ENCODE results near the gene FANCE.
A peak's percentile ranks its signal among the peaks of the same experiment; 100 is the strongest.

DNA sequence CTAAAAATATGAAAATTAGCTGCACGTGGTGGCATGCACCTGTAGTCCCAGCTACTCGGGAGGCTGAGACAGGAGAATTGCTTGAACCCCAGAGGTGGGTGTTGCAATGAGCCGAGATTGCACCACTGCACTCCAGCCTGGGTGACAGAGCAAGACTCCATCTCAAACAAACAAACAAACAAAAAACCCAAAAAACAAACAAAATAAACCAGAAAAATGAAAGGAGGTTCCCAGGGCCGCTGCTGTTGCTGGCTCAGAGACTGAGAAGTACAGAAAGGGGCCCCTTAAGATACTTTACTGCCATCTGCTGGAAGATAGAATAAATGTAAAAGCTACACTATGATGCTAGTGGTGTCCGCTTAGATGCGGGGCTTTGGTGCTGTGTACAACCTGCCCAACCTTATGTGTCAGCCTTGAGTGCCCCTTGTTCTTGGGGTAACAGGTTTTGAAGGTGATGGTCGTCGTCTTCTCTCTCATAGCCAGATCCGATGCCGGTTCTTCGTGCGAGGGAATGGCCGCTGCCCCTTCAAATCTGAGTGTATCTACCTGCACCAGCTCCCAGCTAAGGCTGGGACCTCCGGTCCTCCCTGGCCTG, 2.8 kb upstream of the FANCE start:
- TF ChIP-seq NR2C2 (CRISPR knock-in tag; IDR thresholded peaks at IDR 0.05) (no peak), NR2C2 (tag; IDR thresholded peaks at IDR 0.05) (no peak), ESRRB (CRISPR knock-in tag; IDR thresholded peaks at IDR 0.05; ENCODE audit: borderline replicate concordance) (no peak), TAF9B (IDR thresholded peaks at IDR 0.05; ENCODE audit: partially characterized antibody) (no peak), SIN3A (IDR thresholded peaks at IDR 0.05; ENCODE audit: borderline replicate concordance in 2 of 2, control insufficient read depth in 1 of 2, low read depth in 2 of 2, low read length in 2 of 2) (no peak), POLR2A (conservative IDR thresholded peaks at IDR 0.05) (no peak), ZNF274 (IDR thresholded peaks at IDR 0.05; ENCODE audit: borderline replicate concordance, low read depth, low read length) (no peak), NONO (IDR thresholded peaks at IDR 0.05; ENCODE audit: low read depth in 2 of 2, low read length in 1 of 2) (no peak), HOXB6 (CRISPR knock-in tag; IDR thresholded peaks at IDR 0.05; ENCODE audit: borderline replicate concordance) (no peak), MAZ (CRISPR knock-in tag; conservative IDR thresholded peaks at IDR 0.05 in 1 of 2, IDR thresholded peaks at IDR 0.05 in 1 of 2) (peak in 1 of 2 experiments; percentile 46; a peak in 2 of 4 replicates), STAT5B (CRISPR knock-in tag; IDR thresholded peaks at IDR 0.05) (no peak)
- TF ChIP-seq, protein P1, sequence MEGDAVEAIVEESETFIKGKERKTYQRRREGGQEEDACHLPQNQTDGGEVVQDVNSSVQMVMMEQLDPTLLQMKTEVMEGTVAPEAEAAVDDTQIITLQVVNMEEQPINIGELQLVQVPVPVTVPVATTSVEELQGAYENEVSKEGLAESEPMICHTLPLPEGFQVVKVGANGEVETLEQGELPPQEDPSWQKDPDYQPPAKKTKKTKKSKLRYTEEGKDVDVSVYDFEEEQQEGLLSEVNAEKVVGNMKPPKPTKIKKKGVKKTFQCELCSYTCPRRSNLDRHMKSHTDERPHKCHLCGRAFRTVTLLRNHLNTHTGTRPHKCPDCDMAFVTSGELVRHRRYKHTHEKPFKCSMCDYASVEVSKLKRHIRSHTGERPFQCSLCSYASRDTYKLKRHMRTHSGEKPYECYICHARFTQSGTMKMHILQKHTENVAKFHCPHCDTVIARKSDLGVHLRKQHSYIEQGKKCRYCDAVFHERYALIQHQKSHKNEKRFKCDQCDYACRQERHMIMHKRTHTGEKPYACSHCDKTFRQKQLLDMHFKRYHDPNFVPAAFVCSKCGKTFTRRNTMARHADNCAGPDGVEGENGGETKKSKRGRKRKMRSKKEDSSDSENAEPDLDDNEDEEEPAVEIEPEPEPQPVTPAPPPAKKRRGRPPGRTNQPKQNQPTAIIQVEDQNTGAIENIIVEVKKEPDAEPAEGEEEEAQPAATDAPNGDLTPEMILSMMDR (IDR thresholded peaks at IDR 0.05 in 2 of 3, conservative IDR thresholded peaks at IDR 0.05 in 1 of 3; ENCODE audit: insufficient read depth in 2 of 3, low read depth in 1 of 3, low read length in 3 of 3): peak; percentile 82 to 97 (median 87)
- TF ChIP-seq, protein P2, sequence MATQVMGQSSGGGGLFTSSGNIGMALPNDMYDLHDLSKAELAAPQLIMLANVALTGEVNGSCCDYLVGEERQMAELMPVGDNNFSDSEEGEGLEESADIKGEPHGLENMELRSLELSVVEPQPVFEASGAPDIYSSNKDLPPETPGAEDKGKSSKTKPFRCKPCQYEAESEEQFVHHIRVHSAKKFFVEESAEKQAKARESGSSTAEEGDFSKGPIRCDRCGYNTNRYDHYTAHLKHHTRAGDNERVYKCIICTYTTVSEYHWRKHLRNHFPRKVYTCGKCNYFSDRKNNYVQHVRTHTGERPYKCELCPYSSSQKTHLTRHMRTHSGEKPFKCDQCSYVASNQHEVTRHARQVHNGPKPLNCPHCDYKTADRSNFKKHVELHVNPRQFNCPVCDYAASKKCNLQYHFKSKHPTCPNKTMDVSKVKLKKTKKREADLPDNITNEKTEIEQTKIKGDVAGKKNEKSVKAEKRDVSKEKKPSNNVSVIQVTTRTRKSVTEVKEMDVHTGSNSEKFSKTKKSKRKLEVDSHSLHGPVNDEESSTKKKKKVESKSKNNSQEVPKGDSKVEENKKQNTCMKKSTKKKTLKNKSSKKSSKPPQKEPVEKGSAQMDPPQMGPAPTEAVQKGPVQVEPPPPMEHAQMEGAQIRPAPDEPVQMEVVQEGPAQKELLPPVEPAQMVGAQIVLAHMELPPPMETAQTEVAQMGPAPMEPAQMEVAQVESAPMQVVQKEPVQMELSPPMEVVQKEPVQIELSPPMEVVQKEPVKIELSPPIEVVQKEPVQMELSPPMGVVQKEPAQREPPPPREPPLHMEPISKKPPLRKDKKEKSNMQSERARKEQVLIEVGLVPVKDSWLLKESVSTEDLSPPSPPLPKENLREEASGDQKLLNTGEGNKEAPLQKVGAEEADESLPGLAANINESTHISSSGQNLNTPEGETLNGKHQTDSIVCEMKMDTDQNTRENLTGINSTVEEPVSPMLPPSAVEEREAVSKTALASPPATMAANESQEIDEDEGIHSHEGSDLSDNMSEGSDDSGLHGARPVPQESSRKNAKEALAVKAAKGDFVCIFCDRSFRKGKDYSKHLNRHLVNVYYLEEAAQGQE (IDR thresholded peaks at IDR 0.05; ENCODE audit: borderline replicate concordance): peak; percentile 93
- TF ChIP-seq, protein P2 (CRISPR knock-in tag; IDR thresholded peaks at IDR 0.05; ENCODE audit: low read depth): no peak
- TF ChIP-seq, protein P3, sequence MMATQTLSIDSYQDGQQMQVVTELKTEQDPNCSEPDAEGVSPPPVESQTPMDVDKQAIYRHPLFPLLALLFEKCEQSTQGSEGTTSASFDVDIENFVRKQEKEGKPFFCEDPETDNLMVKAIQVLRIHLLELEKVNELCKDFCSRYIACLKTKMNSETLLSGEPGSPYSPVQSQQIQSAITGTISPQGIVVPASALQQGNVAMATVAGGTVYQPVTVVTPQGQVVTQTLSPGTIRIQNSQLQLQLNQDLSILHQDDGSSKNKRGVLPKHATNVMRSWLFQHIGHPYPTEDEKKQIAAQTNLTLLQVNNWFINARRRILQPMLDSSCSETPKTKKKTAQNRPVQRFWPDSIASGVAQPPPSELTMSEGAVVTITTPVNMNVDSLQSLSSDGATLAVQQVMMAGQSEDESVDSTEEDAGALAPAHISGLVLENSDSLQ (IDR thresholded peaks at IDR 0.05): no peak
